Heart right ventricle (tissue), 16 donors: ENCODE results near the gene RAB36. TPM values are rescaled to one million over a fixed set of nuclear protein-coding genes. Genes with fewer than 3 reads are reported as not detected.

Experiments used
- ATAC-seq, 8 donors: fragments of 200-7000 bp; cut with Tn5 transposase; one replicate each; pipeline ENCODE4 v1.9.1; 2020; ENCODE audit warnings: mild to moderate bottlenecking in 8 of 8, moderate library complexity in 8 of 8, moderate number of reproducible peaks in 1 of 8
- DNase-seq, 2 donors: peaks; one replicate each; pipeline ENCODE4 v3.0.0-alpha.2; 2020
- H3K27ac ChIP-seq, 10 donors: fragments of 200-600 bp; sonication (generic) in 2 of 10; one replicate each; pipeline versions ENCODE4 v1.5.0 to v1.8.0; 2020 to 2022; ENCODE audit warnings: mild to moderate bottlenecking in 3 of 10
- H3K27me3 ChIP-seq, 7 donors: fragments of 200-600 bp; one replicate each; pipeline ENCODE4 v1.8.0; 2021 to 2022; ENCODE audit warnings: mild to moderate bottlenecking in 2 of 7
- H3K36me3 ChIP-seq, 9 donors: fragments of 200-600 bp; sonication (generic) in 1 of 9; one replicate each; pipeline versions ENCODE4 v1.5.0 to v1.8.0; 2020 to 2022; ENCODE audit warnings: mild to moderate bottlenecking in 2 of 9
- H3K4me1 ChIP-seq, 9 donors: fragments of 200-600 bp; sonication (generic) in 1 of 9; one replicate each; pipeline versions ENCODE4 v1.5.0 to v1.8.0; 2020 to 2022; ENCODE audit warnings: mild to moderate bottlenecking in 4 of 9
- H3K4me3 ChIP-seq, 10 donors: fragments of 200-600 bp; sonication (generic) in 2 of 10; one replicate each; pipeline versions ENCODE4 v1.5.0 to v1.8.0; 2020 to 2022; ENCODE audit warnings: mild to moderate bottlenecking in 7 of 10, moderate library complexity in 2 of 10
- H3K9me3 ChIP-seq, 11 donors: fragments of 200-600 bp in 10 of 11; sonication (generic) in 2 of 11; one replicate each; pipeline versions ENCODE4 v1.5.0 to v1.8.0; 2013 to 2022; ENCODE audit warnings: mild to moderate bottlenecking in 2 of 11, control low read depth in 1 of 11, moderate library complexity in 1 of 11
- CTCF ChIP-seq, 9 donors: fragments of 200-600 bp; sonication (generic) in 2 of 9; IDR thresholded peaks; one replicate each; pipeline versions ENCODE4 v1.5.0 to v1.8.0; 2021 to 2022; ENCODE audit warnings: antibody characterized with exemption in 9 of 9, mild to moderate bottlenecking in 5 of 9, moderate library complexity in 1 of 9
- WGBS, 2 donors: extraction: QIAGEN DNeasy Blood & Tissue Kit; methylation state at CpG; one replicate each; pipeline ENCODE4 v1.1.7; 2013; ENCODE audit warnings: inconsistent platforms in 1 of 2; 5-methylcytosine and 5-hydroxymethylcytosine counted together
- intact Hi-C, 10 donors: fragments of 100-400 bp; cut with DNase I; formaldehyde crosslinking; loops; one replicate each; pipeline versions ENCODE4 v1.11.1 to v1.14.2; 2022
- long read RNA-seq, 3 donors: library from polyadenylated mRNA; unstranded; transcript quantifications; one replicate each; pipeline ENCODE4 v2.0.0, GENCODE V29; 2020 to 2021
- polyA plus RNA-seq, 2 donors: library from polyadenylated mRNA; stranded (reverse); fragments of 200-250 nt; gene quantifications; one replicate each; pipeline ENCODE4 v1.2.3, GENCODE V29; 2013
- total RNA-seq, 10 donors: library from RNA; stranded (reverse); fragmentation: NEBNext Ultra II Directional in 3 of 10; extraction: Animal tissue kit (Norgen Biotek cat#: 25700) in 3 of 10; gene quantifications; one replicate each; pipeline versions ENCODE4 v1.2.1 to v1.2.4, GENCODE V29; 2021 to 2023
- donor health status: Arrhythmogenic right ventricular cardiomyopathy.
- donor health status: ischemic (EF 13 %, LVEDD 7.1; RV severe dilation, severe dysfunction).
- donor health status: healthy with polysubstance abuse.
- donor health status: DM: no; HTN: yes; CAD: no.
- donor health status: DM: no; HTN: no; CAD: no.
- donor health status: ischemic (EF 25% LVEDD 6.9; RV normal size, moderate dysfunction).
- donor health status: ischemic (EF 25% LVEDD 5.7; RV mildly dilated, moderate dysfunction).
- donor health status: healthy.
- donor health status: DM: yes; HTN: yes; CAD: no.
- donor health status: Ischemic cardiomyopathy.
- donor health status: ischemic (EF 35%, LVEDD 5.7; RV mildly dilated, moderate dysfunction).
- donor health status: nonischemic (EF 11% LVEDD 7.7; RV severe dilation, severe dysfunction).
- donor health status: DM: yes; HTN: yes; CAD: no.
- donor health status: PGD.
- donor health status: ischemic (EF 29% LVEDD 5.4; RV normal size, mild dysfunction).
- donor health status: nonischemic (EF 23%, LVEDD 6.1; RV moderate dilation, normal function).

RAB36 gene, protein sequence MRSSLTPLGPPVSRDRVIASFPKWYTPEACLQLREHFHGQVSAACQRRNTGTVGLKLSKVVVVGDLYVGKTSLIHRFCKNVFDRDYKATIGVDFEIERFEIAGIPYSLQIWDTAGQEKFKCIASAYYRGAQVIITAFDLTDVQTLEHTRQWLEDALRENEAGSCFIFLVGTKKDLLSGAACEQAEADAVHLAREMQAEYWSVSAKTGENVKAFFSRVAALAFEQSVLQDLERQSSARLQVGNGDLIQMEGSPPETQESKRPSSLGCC
- total RNA-seq (under 1 TPM; 0.15 to 1.00 (median 0.48) TPM), polyA plus RNA-seq (under 1 TPM; 0.29 to 0.36 TPM)
- long read RNA-seq, donor 1, result 0 reads
- long read RNA-seq, donor 2, result 0 reads
- long read RNA-seq, donor 3, result 0 reads

- peaks cover 0 to 44% (median 31%) of the 10 kb centered on the region in 9 donors for H3K4me1 ChIP-seq
- peaks cover 0 to 8% (median 0%) of the 10 kb centered on the region in 7 donors for H3K27me3 ChIP-seq
- WGBS, 2 donors, result 10 to 12% methylated on average over 61 to 62 of the region's 62 CpGs
- DNase-seq, result peak; percentile 95
- ATAC-seq, result peak; percentile 77 to 85 (median 82)
- H3K27ac ChIP-seq, result peak within 1 kb of the TSS in 9 of 10 donors; percentile 36 to 74 (median 64)
- no peaks in the 10 kb centered on the region for H3K36me3 ChIP-seq
- H3K9me3 ChIP-seq, result no peaks in the 10 kb centered on the region
- peak within 1 kb of the TSS in 9 of 10 donors; percentile 21 to 58 (median 51) for H3K4me3 ChIP-seq
- no peak for TF ChIP-seq CTCF (IDR thresholded peaks at IDR 0.05)
- intact Hi-C loops, result no loop called here
Observed at GRCh38 chr22:23144932-23145877, at the start of gene RAB36. Gene RAB36, plus strand, starts transcription at chr22:23145477. Its CDS starts 1,140 bp downstream, at chr22:23146617.

DNA sequence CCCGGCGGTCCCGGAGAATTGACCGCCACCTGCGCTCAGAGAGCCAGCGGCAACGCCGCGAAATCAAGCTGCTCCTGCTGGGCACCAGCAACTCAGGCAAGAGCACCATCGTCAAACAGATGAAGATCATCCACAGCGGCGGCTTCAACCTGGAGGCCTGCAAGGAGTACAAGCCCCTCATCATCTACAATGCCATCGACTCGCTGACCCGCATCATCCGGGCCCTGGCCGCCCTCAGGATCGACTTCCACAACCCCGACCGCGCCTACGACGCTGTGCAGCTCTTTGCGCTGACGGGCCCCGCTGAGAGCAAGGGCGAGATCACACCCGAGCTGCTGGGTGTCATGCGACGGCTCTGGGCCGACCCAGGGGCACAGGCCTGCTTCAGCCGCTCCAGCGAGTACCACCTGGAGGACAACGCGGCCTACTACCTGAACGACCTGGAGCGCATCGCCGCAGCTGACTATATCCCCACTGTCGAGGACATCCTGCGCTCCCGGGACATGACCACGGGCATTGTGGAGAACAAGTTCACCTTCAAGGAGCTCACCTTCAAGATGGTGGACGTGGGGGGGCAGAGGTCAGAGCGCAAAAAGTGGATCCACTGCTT is 49.4 kb upstream of the RAB36 start:
- H3K36me3 ChIP-seq, result no peaks in the 10 kb centered on the region
- no peaks in the 10 kb centered on the region for H3K9me3 ChIP-seq
- ATAC-seq (no peak), DNase-seq (no peak)
- intact Hi-C loops, result no loop called here
- 97% methylated on average over 45 of the region's 45 CpGs for WGBS, 2 donors
- no peak for TF ChIP-seq CTCF (IDR thresholded peaks at IDR 0.05)
- H3K27me3 ChIP-seq, result no peaks in the 10 kb centered on the region
- H3K4me1 ChIP-seq, result peaks cover 9 to 33% (median 25%) of the 10 kb centered on the region in 9 donors
- no peak overlapping the region for H3K27ac ChIP-seq
- H3K4me3 ChIP-seq, result no peak overlapping the region

DNA sequence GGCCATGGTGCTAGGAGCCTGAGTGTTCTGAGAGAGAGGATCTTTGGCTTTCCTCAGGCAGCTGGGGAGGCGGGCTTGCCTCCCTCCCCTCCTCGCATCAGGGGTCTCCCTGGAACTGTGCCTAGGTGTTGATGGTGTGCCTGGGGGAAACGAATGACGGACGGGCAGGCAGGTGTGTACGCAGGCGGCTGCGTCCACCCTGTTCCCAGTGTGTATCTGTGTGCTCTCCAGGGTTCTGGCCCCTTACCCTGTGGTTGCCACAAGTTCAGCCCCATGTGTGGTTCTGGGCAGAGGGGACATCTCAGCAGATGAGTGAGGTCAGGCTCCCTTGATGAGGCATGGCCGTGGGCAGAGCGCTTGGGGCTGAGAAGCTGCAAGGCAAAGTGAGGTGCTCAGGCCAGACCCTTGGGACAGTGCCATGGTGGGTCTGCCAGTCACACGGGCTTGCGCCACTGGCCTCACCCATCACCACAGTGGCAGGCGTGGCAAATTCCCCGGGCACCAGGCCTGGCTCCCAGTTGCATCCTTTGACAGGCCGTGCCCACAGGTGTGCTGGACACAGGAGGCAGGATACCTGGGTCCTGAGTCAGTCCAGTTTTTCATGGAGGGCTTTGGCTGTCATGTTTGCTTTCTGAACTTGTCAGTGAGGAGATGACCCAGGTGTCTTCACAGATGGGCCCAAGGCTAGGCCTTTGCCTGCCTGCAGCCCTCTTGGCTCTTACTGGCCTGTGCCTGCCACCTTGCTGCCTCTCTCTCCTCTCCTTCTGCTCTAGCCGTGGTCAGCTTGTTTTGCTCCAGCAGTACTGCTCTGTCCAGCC is 47.7 kb upstream of the RAB36 start:
- no peak for TF ChIP-seq CTCF (IDR thresholded peaks at IDR 0.05)
- Histone ChIP-seq H3K4me3 (no peak overlapping the region), H3K36me3 (no peaks in the 10 kb centered on the region), H3K27me3 (no peaks in the 10 kb centered on the region), H3K4me1 (peaks cover 9 to 41% (median 25%) of the 10 kb centered on the region in 9 donors), H3K27ac (peak overlapping the region in 5 of 10 donors; percentile 20 to 77 (median 60)), H3K9me3 (no peaks in the 10 kb centered on the region)
- intact Hi-C loops, result no loop called here
- DNase-seq, result no peak
- no peak for ATAC-seq
- 95 to 96% methylated on average over 16 of the region's 16 CpGs for WGBS, 2 donors
